T-helper 17 cell (primary cell): ENCODE measurements around the gene RAD54L. TPM values are rescaled to one million over a fixed set of nuclear protein-coding genes. Genes with fewer than 3 reads are reported as not detected.
"Not testable (repeated sequence)": the region's sequence is repeated elsewhere in the genome, so short reads cannot be mapped to it uniquely, and the experiment has no call there.

Source experiments
- ATAC-seq: fragments of 150-1000 bp; cut with Tn5 transposase; 2 replicates; pipeline ENCODE4 v1.10.0; 2021; ENCODE audit warnings: mild to moderate bottlenecking, moderate library complexity
- DNase-seq, 3 donors: peaks; one replicate each; pipeline versions ENCODE4 v3.0.0 to v3.0.0-alpha.2; 2020 to 2021
- H3K9me3 ChIP-seq: one replicate; pipeline ENCODE4 v1.7.0; 2013; ENCODE audit warnings: low read length, mild to moderate bottlenecking; ENCODE audit not compliant: control insufficient read depth, poor library complexity, severe bottlenecking
- H3K27ac Mint-ChIP-seq: one replicate; pipeline ENCODE4 v1.8.0; 2022; ENCODE audit warnings: mild to moderate bottlenecking, moderate library complexity, mixed read lengths
- H3K27me3 Mint-ChIP-seq: one replicate; pipeline ENCODE4 v1.8.0; 2022; ENCODE audit warnings: mixed read lengths
- H3K36me3 Mint-ChIP-seq: one replicate; pipeline ENCODE4 v1.8.0; 2022; ENCODE audit warnings: low read depth, mixed read lengths
- H3K4me1 Mint-ChIP-seq: one replicate; pipeline ENCODE4 v1.8.0; 2022; ENCODE audit warnings: mild to moderate bottlenecking, mixed read lengths
- H3K4me3 Mint-ChIP-seq: one replicate; pipeline ENCODE4 v1.8.0; 2022; ENCODE audit warnings: mild to moderate bottlenecking, moderate library complexity, mixed read lengths
- total RNA-seq, 4 donors: library from RNA in 2 of 4; stranded (reverse) in 2 of 4; gene quantifications; one replicate each; pipeline ENCODE4 v1.2.3 and lab custom pipeline; 2022 to 2026

The RAD54L gene
- total RNA-seq, 2 donors from 2014 or later = 0.72 to 0.73 TPM

DNA sequence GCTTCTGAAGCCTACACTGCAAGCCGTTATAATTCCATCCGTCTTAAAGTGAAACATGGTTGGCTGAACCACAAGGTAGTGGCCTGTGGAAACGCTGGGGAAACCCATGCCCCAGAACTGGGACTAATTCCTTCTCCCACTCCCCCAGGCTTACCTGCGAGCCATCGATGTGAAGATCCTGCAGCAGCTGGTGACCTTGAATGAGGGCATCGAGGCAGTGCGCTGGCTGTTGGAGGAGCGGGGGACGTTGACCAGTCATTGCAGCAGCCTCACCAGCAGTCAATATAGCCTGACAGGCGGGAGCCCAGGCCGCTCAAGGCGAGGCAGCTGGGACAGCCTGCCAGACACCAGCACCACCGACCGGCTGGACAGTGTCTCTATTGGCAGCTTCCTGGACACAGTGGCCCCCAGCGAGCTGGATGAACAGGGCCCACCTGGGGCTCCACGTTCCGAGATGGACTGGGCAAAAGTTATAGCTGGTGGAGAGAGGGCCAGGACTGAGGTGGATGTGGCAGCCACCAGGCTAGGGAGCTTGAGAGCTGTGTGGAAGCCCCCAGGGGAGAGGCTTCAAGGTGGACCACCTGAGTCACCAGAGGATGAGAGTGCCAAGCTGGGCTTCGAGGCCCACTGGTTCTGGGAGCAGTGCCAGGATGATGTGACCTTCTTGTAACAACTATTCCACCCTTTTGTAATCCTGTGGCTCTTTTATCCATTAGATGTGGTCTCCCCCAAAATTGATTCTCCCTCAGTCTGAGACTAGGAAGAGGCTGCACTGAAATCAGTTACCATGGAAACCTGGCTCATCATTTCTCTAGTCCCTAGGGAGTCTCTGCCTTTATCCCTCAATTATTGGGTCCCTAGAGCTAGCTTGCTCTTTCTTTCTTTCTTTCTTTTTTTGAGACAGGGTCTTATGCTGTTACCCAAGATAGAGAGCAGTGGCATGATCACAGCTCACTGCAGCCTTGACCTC lies 27.7 kb upstream of the RAD54L start:
- H3K9me3 ChIP-seq = no peaks in the 10 kb centered on the region
- DNase-seq (no peak), ATAC-seq (no peak)
- peaks cover 6% of the 10 kb centered on the region for H3K4me1 Mint-ChIP-seq
- H3K4me3 Mint-ChIP-seq = no peak overlapping the region
- no peak overlapping the region for H3K27ac Mint-ChIP-seq
- peaks cover 22% of the 10 kb centered on the region for H3K27me3 Mint-ChIP-seq
- H3K36me3 Mint-ChIP-seq = peaks cover 2% of the 10 kb centered on the region

DNA sequence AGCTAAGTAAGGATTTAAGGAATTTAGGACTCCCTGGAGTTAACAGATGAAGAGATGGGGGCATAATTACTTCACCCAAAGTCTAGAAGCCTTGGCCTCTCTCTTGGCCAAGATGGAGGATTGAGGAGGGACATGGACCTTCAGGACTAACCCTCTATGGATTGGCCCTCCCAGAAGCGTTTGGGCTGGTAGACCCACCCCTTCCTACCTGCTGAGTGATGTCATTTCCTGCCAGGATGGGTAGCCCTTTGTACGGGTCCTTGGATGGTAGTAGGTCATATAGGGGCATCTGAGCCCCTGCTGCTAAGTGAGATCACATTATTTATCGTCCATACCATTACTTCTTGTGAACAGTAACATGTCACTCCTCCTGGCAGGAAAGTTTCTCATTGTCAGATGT lies 26.8 kb upstream of the RAD54L start:
- ATAC-seq = no peak
- Mint-ChIP-seq H3K4me1 (peaks cover 6% of the 10 kb centered on the region), H3K27ac (peak overlapping the region; percentile 19), H3K36me3 (peaks cover 2% of the 10 kb centered on the region), H3K27me3 (peaks cover 22% of the 10 kb centered on the region), H3K4me3 (no peak overlapping the region)
- no peaks in the 10 kb centered on the region for H3K9me3 ChIP-seq
- no peak for DNase-seq

DNA sequence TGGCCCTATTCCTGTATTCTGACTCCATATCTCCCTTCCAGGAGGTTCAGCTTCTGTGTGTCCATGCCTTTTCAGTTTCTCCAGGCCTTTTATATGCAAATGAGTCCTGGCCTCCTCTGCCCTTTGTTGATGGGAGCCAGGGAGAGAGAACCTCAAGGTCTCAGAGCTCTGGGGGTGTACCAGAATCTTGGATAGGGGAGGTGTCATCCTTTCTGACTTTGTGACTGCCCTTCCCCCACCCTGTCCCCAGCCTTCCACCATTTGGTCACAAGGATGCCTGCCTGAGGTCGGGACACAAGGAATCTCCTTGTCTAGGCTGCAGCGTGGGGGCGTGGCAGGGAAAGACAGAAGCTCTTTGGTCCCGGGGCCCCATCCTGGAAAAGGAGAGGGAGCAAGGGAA lies 25.8 kb upstream of the RAD54L start:
- Mint-ChIP-seq H3K27ac (peak overlapping the region; percentile 19), H3K36me3 (peaks cover 2% of the 10 kb centered on the region), H3K4me3 (no peak overlapping the region), H3K27me3 (peaks cover 15% of the 10 kb centered on the region), H3K4me1 (peaks cover 6% of the 10 kb centered on the region)
- DNase-seq (no peak), ATAC-seq (no peak)
- no peaks in the 10 kb centered on the region for H3K9me3 ChIP-seq

DNA sequence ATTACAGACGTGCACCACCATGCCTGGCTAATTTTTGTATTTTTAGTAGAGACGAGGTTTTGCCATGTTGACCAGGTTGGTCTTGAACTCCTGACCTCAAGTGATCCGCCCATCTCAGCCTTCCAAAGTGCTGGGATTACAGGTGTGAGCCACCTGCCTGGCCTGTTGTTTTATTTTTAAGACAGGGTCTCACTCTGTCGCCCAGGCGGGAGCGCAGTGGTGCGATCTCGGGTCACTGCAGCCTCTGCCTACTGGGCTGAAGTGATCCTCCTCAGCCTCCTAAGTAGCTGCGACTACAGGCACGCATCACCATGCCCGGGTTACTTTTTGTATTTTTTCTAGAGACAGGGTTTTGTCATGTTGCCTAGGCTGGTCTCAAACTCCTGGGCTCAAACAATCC lies 24.5 kb upstream of the RAD54L start:
- H3K4me3 Mint-ChIP-seq, H3K36me3 Mint-ChIP-seq, ATAC-seq, H3K4me1 Mint-ChIP-seq, H3K27me3 Mint-ChIP-seq, DNase-seq, H3K9me3 ChIP-seq: not testable (repeated sequence)
- peak overlapping the region; percentile 19 for H3K27ac Mint-ChIP-seq

DNA sequence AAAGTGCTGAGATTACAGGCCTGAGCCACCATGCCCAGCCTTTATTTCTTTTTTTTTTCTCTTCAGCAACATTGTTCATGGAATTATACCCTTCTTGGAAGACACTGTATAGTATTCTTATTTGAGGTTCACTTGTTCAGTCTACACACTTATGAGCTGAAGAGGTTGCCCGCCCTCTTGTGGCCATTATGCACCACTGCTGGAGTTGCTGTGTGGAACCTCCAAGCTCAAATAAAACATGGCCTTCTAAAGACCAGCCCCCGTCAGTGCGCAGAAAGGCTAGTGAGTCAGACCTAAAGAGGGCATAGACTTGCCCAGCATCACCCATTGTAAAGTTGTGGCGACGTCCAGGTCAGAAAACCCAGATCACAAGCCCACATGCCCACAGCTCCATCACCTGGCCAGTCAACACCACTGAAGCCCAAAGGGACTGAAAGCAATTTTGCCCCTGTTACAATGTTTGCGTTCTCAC lies 24.1 kb upstream of the RAD54L start:
- Mint-ChIP-seq H3K27me3 (peaks cover 6% of the 10 kb centered on the region), H3K27ac (no peak overlapping the region), H3K4me1 (peaks cover 4% of the 10 kb centered on the region), H3K4me3 (no peak overlapping the region), H3K36me3 (no peaks in the 10 kb centered on the region)
- peak; percentile 94 for ATAC-seq
- H3K9me3 ChIP-seq = no peaks in the 10 kb centered on the region
- peak in 1 of 3 donors; percentile 31 for DNase-seq

DNA sequence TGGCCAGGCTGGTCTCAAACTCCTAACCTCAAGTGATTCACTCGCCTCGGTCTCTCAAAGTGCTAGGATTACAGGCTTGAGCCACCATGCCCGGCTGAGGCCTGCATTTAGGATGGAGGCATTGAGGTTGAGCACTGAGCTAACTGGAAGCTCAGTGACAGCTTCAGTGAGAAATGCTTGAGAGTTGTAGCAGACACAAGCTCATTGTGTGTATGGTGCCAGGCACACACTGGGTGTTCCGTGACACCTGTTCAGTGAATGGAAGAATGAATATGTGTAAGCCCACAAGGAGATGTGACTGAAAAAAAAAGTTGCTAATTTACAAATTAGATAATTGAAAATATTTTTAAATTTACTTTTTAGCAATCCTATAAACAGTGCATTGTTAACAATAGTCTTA lies 22.6 kb upstream of the RAD54L start:
- no peaks in the 10 kb centered on the region for H3K27me3 Mint-ChIP-seq
- no peak overlapping the region for H3K4me3 Mint-ChIP-seq
- peaks cover 4% of the 10 kb centered on the region for H3K4me1 Mint-ChIP-seq
- no peaks in the 10 kb centered on the region for H3K36me3 Mint-ChIP-seq
- H3K9me3 ChIP-seq = no peaks in the 10 kb centered on the region
- ATAC-seq = no peak
- no peak for DNase-seq
- H3K27ac Mint-ChIP-seq = no peak overlapping the region

DNA sequence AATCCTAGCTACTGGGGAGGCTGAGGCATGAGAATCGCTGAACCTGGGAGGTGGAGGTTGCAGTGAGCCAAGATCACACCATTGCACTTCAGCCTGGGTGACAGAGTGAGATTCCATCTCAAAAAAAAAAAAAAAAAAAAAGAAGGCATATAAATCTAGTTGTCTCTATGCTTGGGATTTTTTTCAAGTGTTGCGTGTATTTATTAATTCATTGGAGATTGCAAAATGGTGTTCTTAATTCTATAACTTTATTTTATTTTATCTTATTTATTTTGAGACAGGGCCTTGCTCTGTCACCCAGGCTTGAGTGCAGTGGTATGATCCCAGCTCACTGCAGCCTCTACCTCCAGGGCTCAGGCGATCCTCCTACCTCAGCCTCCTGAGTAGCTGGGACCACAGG lies 16.3 kb upstream of the RAD54L start:
- H3K36me3 Mint-ChIP-seq, H3K27ac Mint-ChIP-seq, H3K4me1 Mint-ChIP-seq, DNase-seq, H3K9me3 ChIP-seq, H3K4me3 Mint-ChIP-seq, H3K27me3 Mint-ChIP-seq, ATAC-seq: not testable (repeated sequence)

DNA sequence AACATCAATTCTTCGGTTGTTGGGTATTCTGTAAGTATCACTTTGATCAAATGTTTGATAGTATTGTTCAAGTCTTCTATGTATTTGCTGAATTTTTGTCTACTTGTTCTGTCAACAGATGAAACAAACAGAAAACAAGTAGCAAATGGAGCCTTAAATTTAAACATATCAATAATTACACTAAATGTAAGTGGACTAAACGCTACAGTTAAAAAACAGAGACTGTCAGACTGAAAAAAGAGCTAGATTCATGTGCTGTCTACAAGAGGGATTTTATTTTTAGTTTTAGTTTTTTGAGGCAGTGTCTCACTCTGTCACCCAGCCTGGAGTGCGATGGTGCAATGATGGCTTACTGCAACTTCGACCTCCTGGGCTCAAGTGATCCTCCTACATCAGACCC lies 10.7 kb upstream of the RAD54L start:
- Mint-ChIP-seq H3K27me3 (no peaks in the 10 kb centered on the region), H3K4me1 (peaks cover 2% of the 10 kb centered on the region), H3K36me3 (peaks cover 3% of the 10 kb centered on the region), H3K27ac (no peak overlapping the region), H3K4me3 (no peak overlapping the region)
- no peak for DNase-seq
- no peaks in the 10 kb centered on the region for H3K9me3 ChIP-seq
- ATAC-seq = no peak

DNA sequence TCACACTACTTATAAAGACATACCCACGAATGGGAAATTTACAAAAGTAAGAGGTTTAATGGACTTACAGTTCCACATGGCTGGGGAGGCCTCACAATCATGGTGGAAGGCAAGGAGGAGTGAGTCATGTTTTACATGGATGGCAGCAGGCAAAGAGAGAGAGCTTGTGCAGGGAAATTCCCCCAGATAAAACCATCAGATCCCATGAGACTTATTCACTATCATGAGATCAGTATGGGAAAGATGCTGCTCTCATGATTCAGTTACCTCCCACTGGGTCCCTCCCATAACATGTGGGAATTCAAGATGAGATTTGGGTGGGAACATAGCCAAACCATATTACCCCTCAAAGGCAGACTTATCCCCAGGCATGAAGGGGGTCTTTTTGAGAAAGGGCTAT lies 8.7 kb upstream of the RAD54L start:
- not testable (repeated sequence) for H3K36me3 Mint-ChIP-seq, H3K4me1 Mint-ChIP-seq, DNase-seq, H3K27me3 Mint-ChIP-seq, H3K27ac Mint-ChIP-seq, H3K9me3 ChIP-seq, ATAC-seq, H3K4me3 Mint-ChIP-seq

DNA sequence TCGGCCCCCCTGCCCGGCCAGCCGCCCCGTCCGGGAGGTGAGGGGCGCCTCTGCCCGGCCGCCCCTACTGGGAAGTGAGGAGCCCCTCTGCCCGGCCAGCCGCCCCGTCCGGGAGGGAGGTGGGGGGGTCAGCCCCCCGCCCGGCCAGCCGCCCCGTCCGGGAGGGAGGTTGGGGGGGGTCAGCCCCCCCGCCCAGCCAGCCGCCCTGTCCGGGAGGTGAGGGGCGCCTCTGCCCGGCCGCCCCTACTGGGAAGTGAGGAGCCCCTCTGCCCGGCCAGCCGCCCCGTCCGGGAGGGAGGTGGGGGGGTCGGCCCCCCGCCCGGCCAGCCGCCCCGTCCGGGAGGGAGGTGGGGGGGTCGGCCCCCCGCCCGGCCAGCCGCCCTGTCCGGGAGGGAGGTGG lies 5.8 kb upstream of the RAD54L start:
- H3K27me3 Mint-ChIP-seq, H3K4me3 Mint-ChIP-seq, H3K27ac Mint-ChIP-seq: not testable (repeated sequence)

DNA sequence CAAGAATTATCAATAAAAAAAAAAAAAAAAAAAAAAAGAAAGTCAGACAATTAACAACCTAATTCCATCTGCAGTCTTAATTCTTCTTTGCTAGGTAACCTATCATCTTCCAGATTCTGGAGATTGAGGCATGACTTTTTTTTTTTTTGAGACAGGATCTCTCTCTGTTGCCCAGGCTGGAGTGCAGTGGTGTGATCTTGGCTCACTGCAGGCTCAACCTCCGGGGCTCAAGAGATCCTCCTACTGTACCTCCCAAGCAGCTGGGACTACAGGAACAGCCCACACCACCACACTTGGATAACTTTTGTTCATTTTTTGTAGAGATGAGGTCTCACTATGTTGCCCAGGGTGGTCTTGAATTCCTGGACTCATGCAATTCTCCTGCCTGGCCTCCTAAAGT lies 4.6 kb upstream of the RAD54L start:
- H3K36me3 Mint-ChIP-seq = no peaks in the 10 kb centered on the region

More for the DNA sequence above, 5.8 kb upstream of the RAD54L start:
- not testable (repeated sequence) for ATAC-seq, H3K9me3 ChIP-seq, H3K4me1 Mint-ChIP-seq, DNase-seq, H3K36me3 Mint-ChIP-seq

DNA sequence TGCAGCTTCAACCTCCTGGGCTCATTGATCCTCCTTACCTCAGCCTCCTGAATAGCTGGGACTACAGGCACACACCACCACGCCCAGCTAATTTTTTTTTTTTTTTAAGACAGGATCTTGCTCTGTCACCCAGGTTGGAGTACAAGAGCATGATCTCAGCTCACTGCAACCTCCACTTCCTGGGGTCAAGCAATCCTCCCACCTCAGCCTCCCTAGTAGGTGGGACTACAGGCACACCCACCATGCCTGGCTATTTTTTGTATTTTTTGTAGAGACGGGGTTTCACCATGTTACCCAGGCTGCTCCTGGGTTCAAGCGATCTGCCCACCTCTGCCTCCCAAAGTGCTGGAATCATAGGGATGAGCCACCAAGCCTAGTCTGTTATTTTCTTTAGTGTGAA lies 3.7 kb upstream of the RAD54L start:
- not testable (repeated sequence) for H3K4me3 Mint-ChIP-seq, ATAC-seq, H3K27me3 Mint-ChIP-seq, H3K9me3 ChIP-seq, H3K36me3 Mint-ChIP-seq, DNase-seq, H3K27ac Mint-ChIP-seq
- H3K4me1 Mint-ChIP-seq = peaks cover 15% of the 10 kb centered on the region

More for the DNA sequence above, 4.6 kb upstream of the RAD54L start:
- H3K27ac Mint-ChIP-seq = no peak overlapping the region
- no peak overlapping the region for H3K4me3 Mint-ChIP-seq
- H3K4me1 Mint-ChIP-seq = peaks cover 13% of the 10 kb centered on the region
- DNase-seq (no peak), ATAC-seq (no peak)
- H3K27me3 Mint-ChIP-seq = no peaks in the 10 kb centered on the region
- H3K9me3 ChIP-seq = no peaks in the 10 kb centered on the region

DNA sequence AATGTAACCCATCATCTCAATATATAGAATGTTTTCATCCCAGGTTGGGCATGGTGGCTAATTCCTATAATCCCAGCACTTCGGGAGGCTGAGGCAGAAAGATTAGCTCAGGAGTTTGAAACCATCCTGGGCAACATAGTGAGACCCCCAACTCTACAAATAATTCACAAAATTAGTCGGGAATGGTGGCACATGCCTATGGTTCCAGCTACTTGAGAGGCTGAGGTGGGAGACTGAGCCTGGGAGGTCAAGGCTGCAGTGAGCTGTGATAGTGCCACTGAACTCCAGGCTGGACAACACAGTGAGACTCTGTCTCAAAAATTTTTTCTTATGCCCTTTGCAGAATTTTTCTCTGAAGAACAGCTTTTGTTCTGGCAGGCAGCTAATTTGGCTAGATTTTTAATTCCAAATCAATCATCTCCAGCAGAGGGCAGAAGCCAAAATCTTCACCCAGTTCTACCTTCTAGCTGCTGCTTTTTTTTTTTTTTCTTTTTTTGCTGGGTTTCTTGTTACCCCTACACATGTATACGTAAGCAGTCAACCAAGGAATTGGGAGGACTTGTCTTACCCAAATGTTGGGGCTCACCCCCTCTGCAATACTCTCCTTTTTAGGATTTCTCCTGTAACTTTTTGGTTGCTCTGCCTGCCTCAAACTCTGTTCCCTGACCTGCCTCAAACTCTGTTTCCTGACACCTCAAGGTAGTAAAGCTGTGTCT lies 2.7 kb upstream of the RAD54L start:
- no peaks in the 10 kb centered on the region for H3K36me3 Mint-ChIP-seq

More for the DNA sequence above, 2.7 kb upstream of the RAD54L start:
- no peaks in the 10 kb centered on the region for H3K27me3 Mint-ChIP-seq
- DNase-seq (no peak), ATAC-seq (no peak)
- no peaks in the 10 kb centered on the region for H3K9me3 ChIP-seq
- H3K4me1 Mint-ChIP-seq = peaks cover 15% of the 10 kb centered on the region
- no peak overlapping the region for H3K4me3 Mint-ChIP-seq
- H3K27ac Mint-ChIP-seq = no peak overlapping the region
